GM21360 (cell line): ENCODE results near the gene OTUD1.

Experiments used
- ATAC-seq: cut with Tn5 transposase; IDR thresholded peaks from one replicate; pipeline ENCODE4 v1.9.1; 2021; ENCODE audit warnings: mild to moderate bottlenecking, moderate library complexity; ENCODE audit not compliant: unreplicated experiment

The OTUD1 gene

GRCh38 chr10:23419655-23420329, 19.1 kb upstream of the OTUD1 start:
- ATAC-seq, result no peak

GRCh38 chr10:23421397-23421796, 17.5 kb upstream of the OTUD1 start:
- no peak for ATAC-seq

- no peak for ATAC-seq
Measured at GRCh38 chr10:23422003-23422411, 16.9 kb upstream of the OTUD1 start.

- ATAC-seq, result no peak
Measured at GRCh38 chr10:23432166-23432565, 6.7 kb upstream of the OTUD1 start.

GRCh38 chr10:23432639-23433038, 6.2 kb upstream of the OTUD1 start:
- ATAC-seq, result no peak

- no peak for ATAC-seq
Measured at GRCh38 chr10:23433701-23434100, 5.2 kb upstream of the OTUD1 start.

GRCh38 chr10:23435378-23435777, 3.5 kb upstream of the OTUD1 start:
- no peak for ATAC-seq

GRCh38 chr10:23436983-23437382, 1.9 kb upstream of the OTUD1 start:
- no peak for ATAC-seq

GRCh38 chr10:23437963-23438546, 820 bp upstream of the OTUD1 start:
- ATAC-seq, result no peak

- peak; percentile 7 for ATAC-seq
Measured at GRCh38 chr10:23439452-23439960, 631 bp downstream of the OTUD1 start.

GRCh38 chr10:23439961-23440889, 1.4 kb downstream of the OTUD1 start:
- ATAC-seq, result peak; percentile 13

GRCh38 chr10:23441251-23441650, 2.4 kb downstream of the OTUD1 start:
- ATAC-seq, result no peak

GRCh38 chr10:23442936-23443335, 4.1 kb downstream of the OTUD1 start:
- ATAC-seq, result no peak

- ATAC-seq, result no peak
Measured at GRCh38 chr10:23445591-23445990, 6.7 kb downstream of the OTUD1 start.

- ATAC-seq, result no peak
Measured at GRCh38 chr10:23448323-23448722, 9.4 kb downstream of the OTUD1 start.

GRCh38 chr10:23448802-23449570, 10.1 kb downstream of the OTUD1 start:
- peak; percentile 93 for ATAC-seq

- ATAC-seq, result no peak
Measured at GRCh38 chr10:23452033-23452655, 13.3 kb downstream of the OTUD1 start.

GRCh38 chr10:23453465-23453864, 14.6 kb downstream of the OTUD1 start:
- ATAC-seq, result no peak

GRCh38 chr10:23457632-23458417, 18.9 kb downstream of the OTUD1 start:
- no peak for ATAC-seq
